ENCODE results near the gene ISCA2. TPM values are rescaled to one million over a fixed set of nuclear protein-coding genes. Genes with fewer than 3 reads are reported as not detected.
"Not testable (repeated sequence)": the region's sequence is repeated elsewhere in the genome, so short reads cannot be mapped to it uniquely, and the experiment has no call there.

The ISCA2 gene
- total RNA-seq (24.6 TPM), polyA plus RNA-seq (ENCODE audit: insufficient read depth in 1 of 8, insufficient read length in 8 of 8, low replicate concordance in 1 of 8) (10 to 100 TPM; 21.7 to 27.1 (median 24.5) TPM)
- long read RNA-seq, donor 1, transcript ISCA2-204 (4 exons, 2,626 nt) = major isoform, 5 of 5 reads
- long read RNA-seq, donor 1, partial matches to known transcripts = 0 of 5 reads
- long read RNA-seq, donor 1, other reads (novel, unspliced or antisense) = 0 of 5 reads
- long read RNA-seq, donor 2, partial matches to known transcripts = 0 of 3 reads
- long read RNA-seq, donor 2, other reads (novel, unspliced or antisense) = 0 of 3 reads
- long read RNA-seq, donor 3, transcript ISCA2-204 (4 exons, 2,626 nt) = major isoform, 27 of 27 reads
- long read RNA-seq, donor 3, partial matches to known transcripts = 0 of 27 reads
- long read RNA-seq, donor 3, other reads (novel, unspliced or antisense) = 0 of 27 reads
- long read RNA-seq, donor 4, transcript ISCA2-204 (4 exons, 2,626 nt) = major isoform, 18 of 20 reads
- long read RNA-seq, donor 4, partial matches to known transcripts = 0 of 20 reads
- long read RNA-seq, donor 4, other reads (novel, unspliced or antisense) = 0 of 20 reads
- long read RNA-seq, donor 5, transcript ISCA2-204 (4 exons, 2,626 nt) = major isoform, 44 of 46 reads
- long read RNA-seq, donor 5, partial matches to known transcripts = 0 of 46 reads
- long read RNA-seq, donor 5, other reads (novel, unspliced or antisense) = 0 of 46 reads
- long read RNA-seq, donor 6, transcript ISCA2-204 (4 exons, 2,626 nt) = major isoform, 50 of 52 reads
- long read RNA-seq, donor 6, partial matches to known transcripts = 0 of 52 reads
- long read RNA-seq, donor 6, other reads (novel, unspliced or antisense) = 0 of 52 reads
- long read RNA-seq, donor 7, transcript ISCA2-204 (4 exons, 2,626 nt) = major isoform, 22 of 23 reads
- long read RNA-seq, donor 7, partial matches to known transcripts = 0 of 23 reads
- long read RNA-seq, donor 7, other reads (novel, unspliced or antisense) = 0 of 23 reads
- long read RNA-seq, donor 8, transcript ISCA2-204 (4 exons, 2,626 nt) = major isoform, 14 of 14 reads
- long read RNA-seq, donor 8, partial matches to known transcripts = 0 of 14 reads
- long read RNA-seq, donor 8, other reads (novel, unspliced or antisense) = 0 of 14 reads
- long read RNA-seq, donor 9, transcript ISCA2-204 (4 exons, 2,626 nt) = major isoform, 16 of 16 reads
- long read RNA-seq, donor 9, partial matches to known transcripts = 0 of 16 reads
- long read RNA-seq, donor 9, other reads (novel, unspliced or antisense) = 0 of 16 reads
- long read RNA-seq, donor 10, transcript ISCA2-204 (4 exons, 2,626 nt) = major isoform, 18 of 26 reads
- long read RNA-seq, donor 10, partial matches to known transcripts = 7 of 26 reads
- long read RNA-seq, donor 10, other reads (novel, unspliced or antisense) = 0 of 26 reads
- long read RNA-seq, donor 11, transcript ISCA2-204 (4 exons, 2,626 nt) = major isoform, 20 of 24 reads
- long read RNA-seq, donor 11, partial matches to known transcripts = 0 of 24 reads
- long read RNA-seq, donor 11, other reads (novel, unspliced or antisense) = 0 of 24 reads

DNA sequence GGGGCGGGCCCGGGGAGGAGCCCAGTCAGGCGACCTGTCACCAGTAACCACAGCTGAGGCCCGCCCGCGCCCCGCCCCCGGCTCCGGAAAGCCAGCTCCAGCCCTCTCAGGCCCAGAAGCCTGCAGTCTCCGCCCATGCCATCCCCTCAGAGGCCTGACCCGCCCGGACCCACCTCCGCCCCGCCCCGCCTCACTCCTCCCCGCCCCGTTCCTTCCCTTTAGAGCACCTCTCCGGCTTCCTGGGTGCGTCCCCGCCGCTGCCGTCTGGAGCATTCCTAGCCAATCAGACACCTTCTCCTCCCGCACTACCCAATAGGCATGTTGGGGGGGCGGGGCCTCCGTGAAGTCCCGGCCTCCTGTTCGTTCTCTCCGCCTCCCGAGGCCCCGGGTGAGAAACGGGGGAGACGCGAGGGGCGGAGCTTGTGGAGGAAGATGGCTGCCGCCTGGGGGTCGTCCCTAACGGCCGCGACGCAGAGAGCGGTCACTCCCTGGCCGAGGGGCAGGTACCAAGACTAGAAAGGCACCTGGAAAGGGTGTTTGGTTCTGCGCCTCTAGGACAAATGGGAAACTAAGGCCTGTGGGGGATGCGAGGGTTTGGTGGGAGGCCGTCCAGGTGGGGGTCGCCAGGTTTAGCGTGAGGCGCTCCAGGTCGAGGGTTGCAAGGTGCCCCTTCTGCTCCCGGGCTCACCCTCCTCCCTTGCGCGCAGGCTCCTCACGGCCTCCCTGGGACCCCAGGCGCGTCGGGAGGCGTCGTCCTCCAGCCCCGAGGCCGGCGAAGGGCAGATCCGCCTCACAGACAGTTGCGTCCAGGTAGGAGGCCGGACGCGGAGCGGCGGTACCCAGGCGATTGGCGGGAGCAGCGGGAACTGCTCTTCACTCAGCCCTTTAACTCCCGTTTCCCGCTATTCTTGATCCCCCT, at the start of gene ISCA2:
TSS of gene ISCA2 (plus strand) at position 423 of the 919 bp plus-strand sequence. CDS start at position 433, 10 bp downstream.
- no peaks in the 10 kb centered on the region for H3K9me3 ChIP-seq (replicated peaks; ENCODE audit: control insufficient read depth, low read depth, low read length)
- WGBS (ENCODE audit: insufficient coverage) = under 1% methylated on average over 62 of the region's 73 CpGs
- H3K4me3 ChIP-seq (ENCODE audit: low read length) = peak within 1 kb of the TSS; percentile 58
- DNase-seq = peak; percentile 100
- H3K4me1 ChIP-seq (ENCODE audit: control insufficient read depth, insufficient read depth, low read length) = peaks cover 14% of the 10 kb centered on the region
- H3K36me3 ChIP-seq (ENCODE audit: control insufficient read depth, insufficient read depth, low read length) = peaks cover 2% of the 10 kb centered on the region
- H3K27me3 ChIP-seq (ENCODE audit: control insufficient read depth, insufficient read depth, low read length) = peaks cover 6% of the 10 kb centered on the region
- H3K27ac ChIP-seq (ENCODE audit: low read length) = peak within 1 kb of the TSS; percentile 91

- H3K36me3 ChIP-seq (ENCODE audit: control insufficient read depth, insufficient read depth, low read length) = no peaks in the 10 kb centered on the region
- H3K27ac ChIP-seq (ENCODE audit: low read length) = no peak overlapping the region
- no peaks in the 10 kb centered on the region for H3K4me1 ChIP-seq (ENCODE audit: control insufficient read depth, insufficient read depth, low read length)
- no peaks in the 10 kb centered on the region for H3K9me3 ChIP-seq (replicated peaks; ENCODE audit: control insufficient read depth, low read depth, low read length)
- no peak overlapping the region for H3K4me3 ChIP-seq (ENCODE audit: low read length)
- H3K27me3 ChIP-seq (ENCODE audit: control insufficient read depth, insufficient read depth, low read length) = no peaks in the 10 kb centered on the region
- no peak for DNase-seq
- WGBS (ENCODE audit: insufficient coverage) = no CpG with 5 or more reads among the region's 3 CpGs
Measured at GRCh38 chr14:74444866-74445265, 48.7 kb upstream of the ISCA2 start.

DNA sequence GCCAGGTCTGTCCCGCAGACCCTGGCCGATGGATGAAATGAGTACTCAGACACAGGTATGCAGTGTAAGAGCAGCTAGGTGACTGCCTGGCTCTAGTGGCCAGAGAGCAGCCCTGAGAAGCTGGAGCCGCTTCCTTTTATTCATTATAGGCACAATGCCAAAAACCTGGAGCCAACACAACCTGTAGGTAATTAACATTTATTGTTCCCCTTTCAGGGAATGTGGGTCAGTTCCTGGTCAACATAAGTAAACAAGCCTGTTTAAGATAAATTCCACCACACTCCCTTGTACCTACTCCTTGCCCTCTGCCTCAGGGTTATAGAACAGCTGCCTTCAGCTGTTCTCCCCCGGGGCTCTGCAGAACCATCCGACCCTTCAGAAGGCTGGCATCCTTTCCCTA, 39.2 kb upstream of the ISCA2 start:
- not testable (repeated sequence) for DNase-seq; H3K4me1 ChIP-seq (ENCODE audit: control insufficient read depth, insufficient read depth, low read length); H3K27me3 ChIP-seq (ENCODE audit: control insufficient read depth, insufficient read depth, low read length); H3K4me3 ChIP-seq (ENCODE audit: low read length); H3K9me3 ChIP-seq (replicated peaks; ENCODE audit: control insufficient read depth, low read depth, low read length); H3K36me3 ChIP-seq (ENCODE audit: control insufficient read depth, insufficient read depth, low read length); H3K27ac ChIP-seq (ENCODE audit: low read length)
- WGBS (ENCODE audit: insufficient coverage) = 90% methylated on average over 2 of the region's 5 CpGs

DNA sequence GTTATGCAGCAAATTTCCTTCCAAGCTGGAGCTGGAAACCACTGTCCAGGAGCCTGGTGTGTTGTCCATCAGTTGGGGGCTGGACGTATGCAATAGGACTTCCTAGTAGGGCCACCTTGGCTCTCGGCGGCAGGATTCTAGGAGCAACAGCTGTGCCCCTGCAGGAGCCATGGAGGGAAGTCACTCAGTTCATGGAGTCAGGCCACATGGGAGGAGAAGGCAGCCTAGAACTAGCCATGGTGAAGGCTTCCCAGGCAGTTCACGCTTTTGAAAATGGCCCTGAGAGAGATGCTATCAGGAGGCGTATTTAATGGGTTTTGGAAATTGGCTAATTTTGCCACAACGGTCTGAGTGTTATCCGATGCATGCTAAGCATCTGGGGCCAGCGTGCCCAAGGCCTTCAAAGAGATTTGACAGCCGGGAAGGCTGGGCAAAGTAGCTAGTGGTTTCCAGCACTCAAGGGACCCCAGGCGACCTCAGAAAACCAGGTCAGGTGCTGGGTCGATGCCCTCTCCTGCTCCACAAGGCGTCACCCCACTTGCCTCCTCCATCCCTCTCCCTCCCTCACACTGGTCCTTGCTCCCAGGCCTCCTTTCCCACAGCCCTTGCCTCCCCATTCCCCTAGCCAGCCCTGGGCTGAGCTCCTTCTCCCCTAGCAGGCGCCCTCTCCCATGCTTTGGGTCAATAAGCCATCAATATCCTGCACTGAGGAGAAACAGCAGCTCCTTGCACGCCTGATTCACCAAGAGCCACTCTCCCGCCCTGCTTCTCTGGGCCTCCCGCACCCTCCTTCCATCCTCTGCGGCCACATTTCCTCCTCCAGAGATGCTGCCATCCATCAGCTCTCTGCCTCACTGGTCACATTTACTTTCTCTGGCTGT, 36.6 kb upstream of the ISCA2 start:
- no peaks in the 10 kb centered on the region for H3K4me1 ChIP-seq (ENCODE audit: control insufficient read depth, insufficient read depth, low read length)
- 58% methylated on average over 17 of the region's 17 CpGs for WGBS (ENCODE audit: insufficient coverage)
- H3K27me3 ChIP-seq (ENCODE audit: control insufficient read depth, insufficient read depth, low read length) = no peaks in the 10 kb centered on the region
- no peaks in the 10 kb centered on the region for H3K9me3 ChIP-seq (replicated peaks; ENCODE audit: control insufficient read depth, low read depth, low read length)
- DNase-seq = no peak
- no peaks in the 10 kb centered on the region for H3K36me3 ChIP-seq (ENCODE audit: control insufficient read depth, insufficient read depth, low read length)
- no peak overlapping the region for H3K27ac ChIP-seq (ENCODE audit: low read length)
- H3K4me3 ChIP-seq (ENCODE audit: low read length) = no peak overlapping the region

- no peak overlapping the region for H3K4me3 ChIP-seq (ENCODE audit: low read length)
- no peaks in the 10 kb centered on the region for H3K4me1 ChIP-seq (ENCODE audit: control insufficient read depth, insufficient read depth, low read length)
- no peaks in the 10 kb centered on the region for H3K9me3 ChIP-seq (replicated peaks; ENCODE audit: control insufficient read depth, low read depth, low read length)
- no peak overlapping the region for H3K27ac ChIP-seq (ENCODE audit: low read length)
- no CpG with 5 or more reads among the region's 4 CpGs for WGBS (ENCODE audit: insufficient coverage)
- no peaks in the 10 kb centered on the region for H3K36me3 ChIP-seq (ENCODE audit: control insufficient read depth, insufficient read depth, low read length)
- H3K27me3 ChIP-seq (ENCODE audit: control insufficient read depth, insufficient read depth, low read length) = no peaks in the 10 kb centered on the region
- no peak for DNase-seq
Measured at GRCh38 chr14:74457565-74457895, 36.0 kb upstream of the ISCA2 start.

DNA sequence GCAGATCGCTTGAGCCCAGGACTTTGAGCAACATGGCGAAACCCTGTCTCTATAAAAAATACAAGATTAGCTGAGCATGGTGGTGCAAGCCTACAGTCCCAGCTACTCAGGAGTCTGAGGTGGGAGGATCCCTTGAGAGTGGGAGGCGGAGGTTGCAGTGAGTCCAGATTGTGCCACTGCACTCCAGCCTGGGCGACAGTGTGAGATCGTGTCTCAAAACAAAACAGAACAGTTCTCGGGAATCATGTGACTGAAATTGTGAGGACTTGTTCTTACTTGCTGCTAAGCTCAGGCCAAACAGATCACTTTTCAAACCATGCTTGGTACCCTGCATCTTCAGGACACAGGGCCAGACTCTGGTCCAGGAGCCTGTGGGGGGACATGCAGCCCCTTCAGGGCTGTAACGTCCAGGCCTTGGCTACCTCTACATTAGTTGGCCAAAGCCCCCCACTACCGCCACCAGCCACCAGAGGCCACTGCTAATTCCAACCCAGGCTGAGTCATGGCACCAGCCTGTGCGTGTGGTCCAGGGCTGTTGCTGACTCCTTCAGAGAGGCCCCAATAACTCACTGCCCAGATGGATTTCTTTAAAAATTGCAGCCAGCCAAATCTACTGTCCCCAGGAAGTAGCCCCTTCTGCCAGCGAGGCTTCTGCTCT, 34.1 kb upstream of the ISCA2 start:
- no peak overlapping the region for H3K4me3 ChIP-seq (ENCODE audit: low read length)
- no peak for DNase-seq
- H3K4me1 ChIP-seq (ENCODE audit: control insufficient read depth, insufficient read depth, low read length) = no peaks in the 10 kb centered on the region
- H3K27ac ChIP-seq (ENCODE audit: low read length) = no peak overlapping the region
- 28% methylated on average over 4 of the region's 10 CpGs for WGBS (ENCODE audit: insufficient coverage)
- H3K9me3 ChIP-seq (replicated peaks; ENCODE audit: control insufficient read depth, low read depth, low read length) = no peaks in the 10 kb centered on the region
- no peaks in the 10 kb centered on the region for H3K27me3 ChIP-seq (ENCODE audit: control insufficient read depth, insufficient read depth, low read length)
- H3K36me3 ChIP-seq (ENCODE audit: control insufficient read depth, insufficient read depth, low read length) = no peaks in the 10 kb centered on the region

DNA sequence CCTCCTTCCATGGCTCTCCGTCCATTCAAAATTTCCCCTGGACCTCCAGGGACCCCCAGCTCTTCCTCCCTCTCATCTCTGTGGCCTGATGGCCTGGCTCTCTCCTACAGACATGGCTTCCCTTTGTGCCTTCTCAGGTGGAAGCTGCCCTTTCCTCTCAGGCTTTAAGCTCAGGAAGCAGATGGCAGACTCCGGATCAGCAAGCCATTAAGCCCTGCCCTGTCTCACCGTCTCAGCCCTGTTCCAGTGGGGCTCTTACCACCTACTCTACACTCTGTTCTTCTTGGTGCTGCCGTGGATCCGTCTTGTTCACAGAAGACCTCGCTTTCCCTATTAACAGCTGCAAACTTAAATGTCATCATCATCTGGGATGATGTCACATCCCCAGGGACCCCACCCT, 33.6 kb upstream of the ISCA2 start:
- DNase-seq = no peak
- H3K4me1 ChIP-seq (ENCODE audit: control insufficient read depth, insufficient read depth, low read length) = no peaks in the 10 kb centered on the region
- H3K4me3 ChIP-seq (ENCODE audit: low read length) = no peak overlapping the region
- no peaks in the 10 kb centered on the region for H3K9me3 ChIP-seq (replicated peaks; ENCODE audit: control insufficient read depth, low read depth, low read length)
- no peaks in the 10 kb centered on the region for H3K36me3 ChIP-seq (ENCODE audit: control insufficient read depth, insufficient read depth, low read length)
- no peak overlapping the region for H3K27ac ChIP-seq (ENCODE audit: low read length)
- 57% methylated on average over 6 of the region's 6 CpGs for WGBS (ENCODE audit: insufficient coverage)
- H3K27me3 ChIP-seq (ENCODE audit: control insufficient read depth, insufficient read depth, low read length) = no peaks in the 10 kb centered on the region

DNA sequence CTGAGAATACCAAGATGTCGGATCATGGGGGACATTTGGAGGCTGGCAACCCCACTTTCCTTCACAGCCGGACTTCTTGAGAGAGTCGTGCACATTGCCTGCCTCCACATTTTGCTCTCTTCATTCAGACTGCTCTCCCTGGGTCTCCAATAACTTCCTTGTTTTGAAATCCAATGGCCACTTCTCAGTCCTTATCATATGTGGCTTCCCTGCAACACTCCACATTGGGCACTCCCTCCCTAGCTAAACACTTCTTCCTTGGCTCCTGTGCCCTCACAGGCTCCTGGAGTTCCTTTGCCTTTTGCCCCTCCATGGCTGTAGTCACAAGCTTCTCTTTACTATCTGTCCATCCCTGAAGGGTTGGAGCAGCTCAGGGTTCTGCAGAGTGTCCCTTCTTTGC, 30.6 kb upstream of the ISCA2 start:
- Histone ChIP-seq H3K27me3 (ENCODE audit: control insufficient read depth, insufficient read depth, low read length) (no peaks in the 10 kb centered on the region), H3K4me3 (ENCODE audit: low read length) (no peak overlapping the region), H3K4me1 (ENCODE audit: control insufficient read depth, insufficient read depth, low read length) (no peaks in the 10 kb centered on the region), H3K27ac (ENCODE audit: low read length) (no peak overlapping the region), H3K9me3 (replicated peaks; ENCODE audit: control insufficient read depth, low read depth, low read length) (no peaks in the 10 kb centered on the region), H3K36me3 (ENCODE audit: control insufficient read depth, insufficient read depth, low read length) (no peaks in the 10 kb centered on the region)
- DNase-seq = no peak
- WGBS (ENCODE audit: insufficient coverage) = 79% methylated on average over 3 of the region's 3 CpGs
